Non-pigmented ciliary epithelial cell (primary cell): Measurements from ENCODE around the gene EEF2KMT.
"Not testable (repeated sequence)": the region's sequence is repeated elsewhere in the genome, so short reads cannot be mapped to it uniquely, and the experiment has no call there.

ENCODE experiments used
- DNase-seq: peaks from one replicate; pipeline ENCODE4 v3.0.0-alpha.2; 2010; ENCODE audit warnings: low read depth

Gene EEF2KMT, protein sequence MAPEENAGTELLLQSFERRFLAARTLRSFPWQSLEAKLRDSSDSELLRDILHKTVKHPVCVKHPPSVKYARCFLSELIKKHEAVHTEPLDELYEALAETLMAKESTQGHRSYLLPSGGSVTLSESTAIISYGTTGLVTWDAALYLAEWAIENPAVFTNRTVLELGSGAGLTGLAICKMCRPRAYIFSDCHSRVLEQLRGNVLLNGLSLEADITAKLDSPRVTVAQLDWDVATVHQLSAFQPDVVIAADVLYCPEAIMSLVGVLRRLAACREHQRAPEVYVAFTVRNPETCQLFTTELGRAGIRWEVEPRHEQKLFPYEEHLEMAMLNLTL

DNA sequence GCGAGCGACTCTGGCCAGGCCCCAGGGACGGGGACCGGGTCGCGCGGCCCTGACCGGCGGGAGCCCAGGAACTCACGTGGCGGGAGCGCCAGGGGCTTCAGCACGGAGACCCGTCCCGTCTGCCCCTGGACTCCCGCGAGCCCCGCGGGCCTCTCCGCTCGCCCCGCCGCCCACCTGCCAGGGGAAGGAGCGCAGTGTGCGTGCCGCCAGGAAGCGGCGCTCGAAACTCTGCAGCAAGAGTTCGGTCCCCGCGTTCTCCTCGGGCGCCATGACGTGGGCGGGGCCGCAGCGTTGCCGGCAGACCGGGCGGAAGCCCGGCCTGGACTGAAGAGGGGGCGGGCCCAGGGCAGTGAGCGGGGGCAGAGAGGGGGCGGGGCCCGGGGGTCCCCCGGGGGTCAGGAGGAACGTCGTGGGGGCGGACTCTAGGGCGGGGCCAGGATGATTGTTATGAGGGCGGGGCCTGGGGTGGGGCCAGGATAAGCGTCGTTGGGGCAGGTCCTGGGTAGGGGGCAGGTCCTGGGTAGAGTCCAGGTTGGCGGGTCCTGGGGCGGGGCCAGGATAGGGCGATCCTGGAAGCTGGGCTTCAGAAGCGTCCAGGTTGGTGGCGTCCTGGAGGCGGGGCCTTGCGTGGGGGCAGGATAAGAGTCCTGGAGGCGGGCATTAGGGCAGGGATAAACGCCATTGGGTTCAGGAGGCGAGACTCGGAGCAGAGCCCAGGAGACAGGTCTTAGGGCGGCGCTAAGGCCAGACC is at the start of gene EEF2KMT:
EEF2KMT (minus strand) TSS at position 326 of the 751 bp plus-strand sequence; CDS start at position 270, 56 bp downstream.
- DNase-seq, result peak; percentile 97

DNA sequence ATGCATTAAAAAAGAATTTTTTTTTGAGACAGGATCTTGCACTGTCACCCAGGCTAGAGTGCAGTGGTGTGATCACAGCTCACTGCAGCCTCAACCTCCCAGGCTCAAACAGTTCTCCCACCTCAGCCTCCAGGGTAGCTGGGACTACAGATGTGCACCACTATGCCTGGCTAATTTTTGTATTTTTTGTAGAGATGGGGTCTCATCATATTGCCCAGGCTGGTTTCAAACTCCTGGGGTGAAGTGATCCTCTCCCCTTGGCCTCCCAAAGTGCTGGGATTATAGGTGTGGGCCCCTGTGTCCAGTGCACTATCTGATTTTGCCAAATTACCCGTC is 47.0 kb upstream of the EEF2KMT start:
- not testable (repeated sequence) for DNase-seq

DNA sequence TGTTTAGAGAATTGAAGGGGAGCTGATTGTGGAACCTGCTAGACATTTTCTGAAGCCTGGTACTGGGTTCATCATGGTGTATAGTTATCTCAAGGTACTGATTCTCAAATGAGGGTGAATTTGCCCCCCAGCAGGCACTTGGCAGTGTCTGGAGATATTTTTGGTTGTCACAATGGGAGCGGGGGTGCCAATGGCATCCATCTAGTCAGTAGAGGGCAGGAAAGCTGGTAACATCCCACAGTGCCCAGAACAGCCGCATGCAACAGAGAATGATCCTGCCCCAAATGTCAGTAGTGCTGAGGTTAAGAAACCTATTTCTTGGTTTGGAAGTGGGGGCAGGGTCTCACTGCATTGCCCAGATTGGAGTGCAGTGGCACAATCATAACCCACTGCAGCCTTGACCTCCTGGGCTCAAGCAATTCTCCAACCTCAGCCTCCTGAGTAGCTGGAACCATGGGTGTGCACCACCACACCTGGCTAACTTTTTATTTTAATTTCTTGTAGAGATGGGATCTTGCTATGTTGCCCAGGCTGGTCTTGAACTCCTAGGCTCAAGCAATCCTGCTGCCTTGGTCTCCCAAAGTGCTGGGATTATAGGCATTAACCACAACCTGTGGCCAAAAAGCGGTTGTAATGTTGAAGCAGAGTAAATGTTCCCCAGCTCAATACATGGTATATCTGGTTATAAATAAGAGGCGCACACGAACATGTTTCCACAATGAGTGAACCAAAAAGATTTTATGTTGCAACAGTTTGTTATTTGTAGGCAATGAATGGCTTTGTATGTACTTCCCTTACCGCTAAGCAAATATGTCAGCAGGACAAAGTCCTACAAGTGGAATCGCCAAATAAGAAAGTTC is 46.4 kb upstream of the EEF2KMT start:
- DNase-seq, result no peak

DNA sequence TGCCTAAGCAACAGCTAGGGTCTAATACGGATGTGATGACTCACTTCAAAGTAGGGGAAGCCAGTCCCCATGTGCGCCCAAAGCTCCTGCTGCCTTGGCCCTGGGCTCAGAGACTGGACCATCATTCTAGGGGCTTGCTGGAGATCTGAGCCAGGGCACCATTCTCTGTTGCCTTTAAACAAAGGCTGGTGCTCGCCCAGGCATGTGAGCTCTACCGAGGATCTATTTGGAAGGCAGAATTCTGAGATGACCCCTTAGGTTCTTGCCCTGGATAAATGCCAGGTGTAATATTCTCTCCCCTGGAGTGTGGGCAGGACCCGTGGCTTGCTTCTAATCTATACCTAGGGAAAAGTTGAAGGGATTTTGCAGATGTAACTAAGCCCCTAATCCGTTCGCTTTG is 42.6 kb upstream of the EEF2KMT start:
- DNase-seq, result not testable (repeated sequence)

DNA sequence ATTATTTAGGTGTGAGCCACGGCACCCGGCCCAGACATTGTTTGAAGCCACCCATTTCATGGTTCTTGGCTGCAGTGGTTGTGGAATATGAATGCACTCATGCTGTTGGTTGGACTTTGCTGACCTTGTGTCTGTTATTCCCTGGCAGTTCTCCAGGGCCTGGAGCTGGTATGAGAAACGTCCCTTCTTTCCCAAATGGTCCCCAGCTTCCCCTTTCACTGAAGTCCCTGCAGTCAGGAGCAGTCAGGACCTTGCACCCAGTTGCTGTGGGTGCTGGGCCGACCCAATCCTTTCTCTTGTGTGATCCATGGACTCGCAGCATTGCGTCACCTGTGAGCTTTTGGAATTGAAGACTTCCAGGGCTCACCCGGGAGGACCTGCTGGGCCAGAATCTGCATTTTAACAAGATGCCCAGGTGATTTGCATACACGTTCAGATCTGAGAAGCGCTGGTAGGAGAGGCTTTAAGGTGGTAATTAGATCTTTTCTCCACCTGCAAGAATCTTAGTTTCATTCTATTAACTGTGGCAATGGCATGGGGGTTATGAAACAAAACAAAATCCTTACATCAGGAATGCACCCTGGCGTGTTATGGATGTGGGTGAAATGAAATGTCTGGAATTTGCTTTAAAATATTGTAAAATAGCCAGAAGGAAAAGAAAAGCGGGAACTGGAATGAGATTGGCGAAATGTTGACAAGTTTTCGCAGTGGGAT is 37.3 kb upstream of the EEF2KMT start:
- DNase-seq, result not testable (repeated sequence)

DNA sequence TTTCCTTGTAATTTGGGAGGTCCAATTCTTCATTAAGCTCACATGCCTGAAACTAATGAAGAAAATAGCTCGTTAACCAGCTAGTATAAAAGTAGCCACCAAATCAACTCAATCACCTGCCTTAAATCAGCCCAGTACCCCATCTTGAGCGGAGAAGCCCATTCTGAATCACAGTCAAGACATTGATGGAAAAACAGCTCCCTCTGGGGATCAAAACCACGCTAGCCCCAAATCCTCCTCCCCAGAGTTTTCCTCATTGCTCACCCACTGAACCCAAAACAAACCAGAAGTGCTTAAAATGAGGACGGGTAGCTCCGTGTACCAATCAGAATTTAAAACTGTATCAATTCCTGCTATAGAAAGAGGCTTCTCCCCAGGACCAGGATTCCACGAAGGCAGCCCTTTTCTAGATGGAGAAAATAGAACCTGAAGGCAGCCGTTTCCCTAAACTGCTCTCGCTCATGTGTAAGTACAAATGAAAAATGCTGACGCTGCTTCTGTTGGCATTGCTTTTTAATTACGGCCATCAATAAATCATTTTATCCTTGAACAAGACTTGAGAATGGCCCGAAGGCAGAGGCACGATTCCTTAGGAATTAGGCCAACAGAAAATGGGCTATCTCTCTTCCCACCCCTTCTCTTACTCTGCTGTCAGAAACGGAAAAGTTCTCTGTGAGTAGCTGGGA is 35.5 kb upstream of the EEF2KMT start:
- not testable (repeated sequence) for DNase-seq

DNA sequence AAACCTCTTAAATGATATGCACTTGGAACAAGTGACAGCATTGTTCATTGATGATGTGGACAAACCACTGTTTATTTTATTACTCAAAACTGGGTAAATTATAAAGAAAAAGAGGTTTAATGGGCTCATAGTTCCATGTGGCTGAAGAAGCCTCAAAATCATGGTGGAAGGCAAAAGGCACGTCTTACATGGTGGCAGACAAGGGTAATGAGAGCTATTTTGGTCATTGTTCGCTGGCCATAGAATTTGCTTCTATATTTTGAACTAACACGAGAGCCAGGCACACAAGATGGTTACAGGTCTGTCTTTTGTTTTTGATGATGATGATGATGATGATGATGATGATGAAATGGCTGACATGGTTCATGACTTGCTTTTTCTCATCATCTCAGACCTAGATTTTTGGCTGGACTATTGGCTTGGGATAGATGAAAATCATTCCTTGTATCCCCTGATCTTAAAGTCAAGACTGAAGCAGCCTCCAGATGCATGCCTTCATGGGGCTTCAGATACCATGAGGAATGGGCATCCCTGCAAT is 33.9 kb upstream of the EEF2KMT start:
- DNase-seq, result not testable (repeated sequence)

DNA sequence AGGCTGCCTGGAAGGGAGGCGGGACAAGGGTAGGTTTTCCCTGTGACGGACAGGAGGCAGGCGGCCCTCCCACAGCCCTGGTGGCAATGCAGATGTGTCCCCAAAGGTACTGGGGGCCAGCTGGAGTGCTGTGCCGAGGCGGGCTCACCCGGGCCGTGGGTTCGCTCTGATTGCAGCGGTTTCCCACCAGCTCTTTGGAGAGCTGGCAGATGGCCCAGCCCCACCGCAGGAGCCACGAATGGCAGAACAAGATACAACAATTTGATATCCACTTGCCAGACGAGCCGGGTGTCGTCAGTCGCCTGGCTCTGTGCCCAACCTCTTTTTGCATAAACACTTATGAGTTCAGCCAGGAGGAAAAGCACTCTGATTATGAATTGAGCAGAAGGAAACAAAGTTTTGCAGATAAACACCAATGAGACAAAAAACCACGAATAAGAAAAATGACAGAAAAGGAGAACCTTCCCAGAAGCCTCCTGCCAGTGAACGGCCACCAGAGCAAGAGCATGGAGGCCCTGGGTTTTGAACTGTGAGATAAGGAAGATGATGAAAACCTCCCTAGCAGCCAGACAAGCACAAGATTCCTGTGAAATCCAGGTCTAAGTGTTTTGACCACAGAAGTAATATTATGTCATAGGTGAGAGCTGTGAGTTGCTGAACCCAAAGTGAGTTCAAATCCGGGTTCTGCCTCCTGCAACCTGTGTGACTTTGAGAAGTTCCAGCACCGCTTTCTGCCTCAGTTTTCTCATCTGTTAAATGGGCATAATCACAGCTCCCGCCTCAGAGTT is 19.9 kb upstream of the EEF2KMT start:
- not testable (repeated sequence) for DNase-seq

DNA sequence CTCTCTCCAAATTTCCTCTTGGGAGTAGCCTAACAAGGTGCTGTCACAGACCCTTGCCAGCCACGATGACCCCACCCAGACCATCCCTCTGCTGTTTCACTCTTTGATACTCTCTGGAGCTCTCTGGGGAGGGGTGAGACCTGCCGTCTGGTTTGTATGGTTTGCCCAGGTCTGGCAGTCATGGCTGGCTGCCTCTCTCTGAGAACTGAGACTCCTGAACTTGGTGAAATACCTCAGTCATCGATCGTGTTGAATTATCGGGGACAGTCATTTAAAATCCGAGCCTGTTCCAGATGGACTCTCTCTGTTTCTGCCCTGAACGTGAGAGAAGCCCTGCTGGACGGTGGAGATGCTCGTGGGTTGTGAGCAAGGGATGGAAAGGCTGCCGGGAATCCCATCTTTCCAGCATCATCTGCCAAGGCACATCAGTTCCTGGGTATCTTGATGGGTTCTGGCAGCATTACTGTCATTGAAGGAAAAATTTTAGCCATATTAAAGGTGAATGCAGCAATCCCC is 19.2 kb upstream of the EEF2KMT start:
- not testable (repeated sequence) for DNase-seq

DNA sequence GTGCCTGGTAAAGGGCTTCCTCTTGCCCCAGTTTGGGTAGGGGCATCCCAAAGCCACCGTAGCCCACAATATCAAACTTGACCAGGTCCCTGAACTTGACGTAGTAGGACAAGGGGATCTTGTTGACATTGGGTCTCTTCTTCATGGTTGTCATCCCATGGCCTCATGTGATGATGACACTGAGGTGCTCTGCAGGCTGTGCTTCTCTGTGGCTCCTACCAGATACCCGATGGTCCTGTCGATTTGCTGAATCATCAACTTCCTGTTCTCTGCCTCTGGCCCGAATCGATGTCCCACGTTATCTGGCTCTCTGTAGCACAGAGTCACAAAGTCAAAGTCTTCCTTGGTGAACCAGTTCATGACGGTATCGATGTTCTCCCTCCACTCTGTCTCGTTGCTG is 13.3 kb upstream of the EEF2KMT start:
- DNase-seq, result not testable (repeated sequence)

DNA sequence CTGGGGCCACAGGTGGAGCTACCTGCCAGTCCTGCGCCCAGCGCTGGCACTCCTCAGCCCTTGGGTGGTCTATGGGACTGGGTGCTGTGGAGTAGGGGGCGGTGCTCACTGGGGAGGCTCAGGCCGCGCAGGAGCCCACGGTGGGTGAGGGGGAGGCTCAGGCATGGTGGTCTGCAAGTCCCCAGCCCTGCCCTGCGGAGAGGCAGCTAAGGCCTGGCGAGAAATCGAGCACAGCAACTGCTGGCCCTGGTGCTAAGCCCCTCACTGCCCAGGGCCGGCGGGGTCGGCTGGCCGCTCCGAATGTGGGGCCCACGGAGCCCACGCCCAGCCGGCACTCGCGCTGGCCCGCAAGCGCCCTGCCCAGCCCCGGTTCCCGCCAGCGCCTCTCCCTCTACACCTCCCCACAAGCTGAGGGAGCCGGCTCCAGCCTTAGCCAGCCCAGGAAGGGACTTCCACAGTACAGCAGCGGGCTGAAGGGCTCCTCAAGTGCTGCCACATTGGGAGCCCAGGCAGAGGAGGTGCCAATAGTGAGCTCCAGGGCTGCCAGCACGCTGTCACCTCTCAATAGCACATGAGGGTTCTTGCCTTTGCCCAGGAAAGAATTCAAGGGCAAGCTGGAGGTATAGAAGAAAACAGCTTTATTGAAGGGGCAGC is 11.0 kb upstream of the EEF2KMT start:
- DNase-seq, result no peak

DNA sequence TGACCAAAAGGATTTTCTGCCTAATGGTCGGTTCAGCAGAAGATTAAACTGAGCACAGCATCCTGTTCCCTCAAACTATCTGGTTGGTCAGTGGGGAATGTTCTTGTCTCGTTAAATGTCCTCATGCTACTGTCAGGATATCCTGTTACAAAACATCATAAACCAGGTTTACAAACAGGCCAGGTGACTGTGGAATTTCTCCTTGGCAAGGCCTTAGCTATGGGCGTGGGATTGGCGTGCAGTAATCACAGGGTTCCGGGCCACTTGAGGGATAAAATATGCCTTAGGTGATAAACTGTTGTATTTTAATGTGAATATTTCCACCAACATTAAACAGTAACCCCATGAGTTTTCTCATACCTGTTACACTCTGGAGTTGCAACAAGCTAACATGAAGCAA is 7.4 kb upstream of the EEF2KMT start:
- DNase-seq, result not testable (repeated sequence)

DNA sequence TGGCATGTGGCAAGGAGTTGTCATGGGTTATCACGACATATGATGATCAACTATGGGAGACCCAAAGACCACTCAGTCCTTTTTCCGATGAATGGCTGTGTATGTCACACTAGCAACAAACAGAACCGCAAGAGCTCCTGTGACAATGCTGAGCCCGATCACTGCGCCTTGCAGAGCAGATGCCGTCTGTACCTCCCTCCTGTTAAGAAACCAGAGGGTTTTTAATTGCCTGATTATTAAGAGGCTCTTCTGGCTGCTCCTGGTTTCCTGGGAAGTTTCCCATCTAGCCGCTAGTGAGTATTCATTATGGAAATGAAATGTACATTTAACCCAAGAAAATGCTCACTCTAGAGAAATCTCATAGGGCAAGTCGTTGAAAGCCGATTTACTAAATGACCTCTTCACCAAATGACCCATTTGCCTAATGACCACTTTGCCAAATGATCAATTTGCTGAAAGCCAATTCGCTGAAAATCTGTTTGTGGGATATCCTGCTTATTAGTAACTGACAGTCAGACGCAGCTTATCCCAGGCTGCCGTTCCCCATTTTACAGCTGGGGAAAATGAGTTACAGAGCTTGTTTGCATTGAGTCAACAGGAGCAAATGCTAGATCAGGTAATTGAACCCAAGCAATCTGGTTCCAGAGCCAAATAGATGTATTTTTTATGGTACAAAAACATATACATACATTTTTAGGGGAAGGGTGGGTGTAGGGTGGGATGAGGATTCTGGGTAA is 5.9 kb upstream of the EEF2KMT start:
- DNase-seq, result not testable (repeated sequence)

DNA sequence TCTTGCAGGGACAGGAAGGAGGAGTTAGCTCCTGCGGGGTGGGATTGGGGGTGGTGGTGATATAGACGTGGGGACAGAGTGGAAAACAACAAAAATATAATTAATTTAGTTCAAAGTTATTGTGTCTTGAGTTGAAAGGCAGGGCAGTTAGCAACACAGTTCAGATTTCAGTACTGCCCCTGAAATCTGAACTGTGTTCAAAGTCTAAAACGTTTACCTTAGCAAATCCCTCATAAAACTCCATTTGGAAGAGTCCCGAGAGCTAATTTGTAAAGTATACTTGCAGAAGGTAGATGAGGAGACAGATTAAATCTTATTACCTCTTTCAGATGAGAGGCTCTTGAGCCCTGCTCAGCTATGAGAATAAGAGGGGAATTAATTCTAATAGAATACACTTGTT is 1.6 kb upstream of the EEF2KMT start:
- not testable (repeated sequence) for DNase-seq

DNA sequence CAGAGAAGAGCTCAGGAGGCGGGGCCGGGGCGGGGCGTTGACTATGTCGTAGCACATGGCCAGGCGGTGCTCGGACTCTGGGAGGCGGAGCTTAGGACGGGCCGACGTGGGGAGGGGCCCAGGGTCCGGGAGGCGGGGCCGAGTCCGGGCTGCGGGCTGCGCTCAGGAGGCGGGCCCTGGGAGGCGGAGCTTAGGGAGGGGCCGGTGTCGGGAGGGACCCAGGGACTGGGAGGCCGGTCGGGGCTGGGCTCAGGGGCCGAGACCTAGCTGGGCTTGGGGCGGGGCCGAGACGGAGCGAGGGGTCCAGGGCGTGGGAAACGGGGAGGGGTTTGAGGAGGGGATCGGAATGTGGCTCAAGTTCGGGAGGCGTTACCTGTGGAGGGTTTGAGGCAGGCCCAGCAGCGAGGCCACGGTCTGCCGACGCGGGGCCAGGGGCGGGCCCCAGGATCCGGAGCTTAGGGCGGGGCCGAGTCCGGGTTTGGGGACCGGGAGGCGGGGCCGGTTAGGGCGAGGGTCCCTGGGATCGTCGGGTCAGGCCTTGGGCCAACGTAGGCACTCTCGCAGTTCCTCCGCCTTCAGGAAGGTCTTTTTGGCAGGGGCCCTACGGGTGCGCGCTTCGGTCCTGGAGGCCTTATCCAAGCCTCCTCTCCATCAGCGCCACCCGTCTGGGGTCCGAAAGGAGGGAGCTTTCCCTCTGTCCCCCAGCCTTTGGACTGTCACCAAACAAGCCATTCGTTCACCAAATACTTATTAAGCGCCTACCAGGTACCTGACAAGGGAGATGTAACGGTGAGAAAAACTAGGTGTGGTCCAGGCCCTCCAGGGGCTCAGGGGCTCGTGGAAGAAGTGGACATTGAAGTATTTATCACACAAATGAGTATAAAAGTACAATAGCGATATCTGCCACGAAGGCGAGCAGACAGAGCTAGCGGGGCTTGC is 895 bp upstream of the EEF2KMT start:
- not testable (repeated sequence) for DNase-seq

DNA sequence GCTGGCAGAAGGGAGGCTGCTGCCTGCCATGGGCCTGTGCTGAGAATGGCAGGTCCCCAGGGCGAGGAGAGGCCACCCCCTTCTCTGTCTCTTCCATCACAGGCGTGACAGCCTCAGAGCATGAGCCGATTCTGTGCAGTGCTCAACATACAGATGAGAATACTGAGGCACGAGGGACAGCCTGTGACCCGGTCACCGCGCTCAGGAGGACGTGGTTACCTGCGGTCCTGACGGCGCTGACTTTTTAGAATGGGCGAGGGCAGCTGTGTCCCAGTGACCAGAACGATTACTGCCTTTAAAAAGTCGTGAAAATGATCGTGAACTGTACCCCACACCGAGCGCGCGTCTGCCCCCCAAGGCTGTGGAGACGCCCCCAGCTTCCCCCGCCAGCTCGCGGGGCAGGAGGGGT is 530 bp downstream of the EEF2KMT start:
- not testable (repeated sequence) for DNase-seq

DNA sequence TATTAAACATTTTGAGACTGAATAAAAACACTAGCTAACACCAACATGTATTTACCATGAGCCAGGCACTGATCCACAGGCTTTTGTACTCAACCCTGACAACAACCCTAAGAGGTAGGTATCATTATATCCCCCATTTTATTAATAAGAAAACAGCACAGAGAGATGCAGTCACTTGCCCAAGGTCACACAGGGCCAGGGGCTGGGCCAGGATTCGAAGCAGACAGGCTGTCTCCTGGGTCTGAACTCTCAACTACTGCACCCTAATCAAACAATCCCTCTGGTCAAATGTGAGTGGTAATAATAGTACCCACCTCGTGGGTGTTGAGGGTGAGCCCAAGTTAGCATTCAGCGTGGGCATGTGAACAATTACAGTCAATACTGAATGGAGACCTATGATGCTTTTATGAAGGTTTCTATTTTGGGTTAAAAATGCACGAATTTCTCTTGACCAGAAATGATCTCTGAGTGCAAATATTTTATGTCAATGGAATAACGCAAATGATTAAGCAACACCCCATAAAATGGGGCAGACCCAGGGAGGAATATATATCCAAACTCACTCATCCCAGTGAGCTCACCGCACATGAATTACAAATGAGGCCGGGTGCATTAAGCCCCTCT is 1.0 kb downstream of the EEF2KMT start:
- not testable (repeated sequence) for DNase-seq
